OCI-LY3 (cell line): ENCODE results near the gene SNX33.

Experiments used
- EZH2phosphoT487 ChIP-seq: fragments of 200-600 bp; shearing (Covaris generic); IDR thresholded peaks from 2 replicates; pipeline ENCODE4 v1.6.1; 2018; ENCODE audit warnings: antibody characterized with exemption, mixed run types, low read depth
- TF ChIP-seq, protein P1 (sequence below): fragments of 200-600, 300-600 bp; sonication (generic); IDR thresholded peaks from 2 replicates; pipeline ENCODE4 v1.5.1; 2014; ENCODE audit warnings: antibody characterized with exemption, low read length, low read depth

GRCh38 chr15:75620058-75620820 lies 27.5 kb upstream of the SNX33 start:
- TF ChIP-seq, protein P1, sequence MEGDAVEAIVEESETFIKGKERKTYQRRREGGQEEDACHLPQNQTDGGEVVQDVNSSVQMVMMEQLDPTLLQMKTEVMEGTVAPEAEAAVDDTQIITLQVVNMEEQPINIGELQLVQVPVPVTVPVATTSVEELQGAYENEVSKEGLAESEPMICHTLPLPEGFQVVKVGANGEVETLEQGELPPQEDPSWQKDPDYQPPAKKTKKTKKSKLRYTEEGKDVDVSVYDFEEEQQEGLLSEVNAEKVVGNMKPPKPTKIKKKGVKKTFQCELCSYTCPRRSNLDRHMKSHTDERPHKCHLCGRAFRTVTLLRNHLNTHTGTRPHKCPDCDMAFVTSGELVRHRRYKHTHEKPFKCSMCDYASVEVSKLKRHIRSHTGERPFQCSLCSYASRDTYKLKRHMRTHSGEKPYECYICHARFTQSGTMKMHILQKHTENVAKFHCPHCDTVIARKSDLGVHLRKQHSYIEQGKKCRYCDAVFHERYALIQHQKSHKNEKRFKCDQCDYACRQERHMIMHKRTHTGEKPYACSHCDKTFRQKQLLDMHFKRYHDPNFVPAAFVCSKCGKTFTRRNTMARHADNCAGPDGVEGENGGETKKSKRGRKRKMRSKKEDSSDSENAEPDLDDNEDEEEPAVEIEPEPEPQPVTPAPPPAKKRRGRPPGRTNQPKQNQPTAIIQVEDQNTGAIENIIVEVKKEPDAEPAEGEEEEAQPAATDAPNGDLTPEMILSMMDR = no peak
- no peak for TF ChIP-seq EZH2phosphoT487
